Superior temporal gyrus (tissue), 1 donor: Measurements from ENCODE around the gene WASL.
"Not testable (repeated sequence)": the region's sequence is repeated elsewhere in the genome, so short reads cannot be mapped to it uniquely, and the experiment has no call there.

Experiments
- DNase-seq: peaks from one replicate; pipeline ENCODE4 v3.0.0-alpha.2; 2016; ENCODE audit errors: extremely low spot score

WASL gene

GRCh38 chr7:123769371-123769770, 20.6 kb upstream of the WASL start:
- no peak for DNase-seq

DNA sequence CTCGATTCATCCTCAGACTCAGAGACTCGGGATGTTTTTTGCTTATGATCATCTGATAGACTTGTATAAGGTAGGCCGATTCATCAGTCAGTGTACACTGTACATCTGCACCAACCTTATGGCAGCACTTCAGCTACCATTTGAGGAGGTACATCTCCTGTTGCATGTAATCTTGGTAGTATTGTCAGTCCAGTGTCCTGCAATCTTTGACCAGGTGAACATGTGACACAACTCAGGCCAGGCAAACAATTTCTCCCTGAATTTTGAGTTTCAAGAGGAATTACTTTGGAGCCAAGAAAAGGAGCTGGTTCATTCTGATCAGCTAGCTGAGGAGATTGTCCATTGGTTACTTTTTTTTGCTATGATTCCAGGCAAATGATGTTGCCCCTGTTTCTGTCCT, 19.7 kb upstream of the WASL start:
- DNase-seq, result no peak

- DNase-seq, result no peak
Observed at GRCh38 chr7:123763191-123763661, 14.4 kb upstream of the WASL start.

- DNase-seq, result no peak
Observed at GRCh38 chr7:123761729-123762128, 12.9 kb upstream of the WASL start.

- DNase-seq, result no peak
Observed at GRCh38 chr7:123757095-123757494, 8.3 kb upstream of the WASL start.

- no peak for DNase-seq
Observed at GRCh38 chr7:123755338-123755737, 6.5 kb upstream of the WASL start.

GRCh38 chr7:123754271-123754871, 5.6 kb upstream of the WASL start:
- DNase-seq, result no peak

DNA sequence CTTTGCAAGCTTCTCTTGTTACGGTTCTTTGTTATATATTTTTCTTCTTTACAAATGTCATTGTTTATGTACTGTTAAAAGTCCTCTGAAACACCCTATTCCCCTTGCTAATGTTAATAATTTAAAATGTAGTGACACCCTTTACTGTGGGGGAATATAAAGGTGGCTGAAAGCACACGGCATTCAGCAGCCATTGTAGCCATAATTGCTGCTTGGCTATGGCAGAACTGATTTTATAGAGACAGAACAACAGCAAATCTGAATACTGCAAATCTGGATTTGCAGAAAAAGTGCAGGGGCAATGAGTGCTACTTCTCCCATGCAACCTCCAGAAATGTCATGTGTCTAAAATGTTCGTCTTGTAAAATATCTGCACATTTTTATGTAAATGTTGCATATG, 3.7 kb upstream of the WASL start:
- DNase-seq, result peak; percentile 46

DNA sequence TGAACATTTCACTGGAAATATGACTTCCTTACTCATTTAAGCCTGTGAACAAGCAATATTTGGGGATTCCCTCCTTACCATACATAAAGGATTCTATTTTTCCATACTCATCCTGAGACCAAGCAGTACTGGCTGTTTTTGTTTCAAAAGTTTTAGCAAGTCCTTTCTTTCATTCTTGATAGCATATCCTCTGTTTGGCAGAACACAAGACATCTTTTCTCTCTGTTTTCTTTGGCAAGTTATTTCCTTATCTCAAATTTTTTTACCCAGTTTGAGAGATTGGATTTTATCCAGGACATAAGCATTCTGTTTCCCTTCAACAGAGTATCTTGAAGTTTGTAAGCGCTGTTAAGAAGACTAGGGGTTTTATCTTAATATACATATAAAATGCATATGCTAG, 3.0 kb upstream of the WASL start:
- DNase-seq, result no peak

- no peak for DNase-seq
Observed at GRCh38 chr7:123750389-123751230, 1.8 kb upstream of the WASL start.

- DNase-seq, result no peak
Observed at GRCh38 chr7:123749537-123749857, 694 bp upstream of the WASL start.

DNA sequence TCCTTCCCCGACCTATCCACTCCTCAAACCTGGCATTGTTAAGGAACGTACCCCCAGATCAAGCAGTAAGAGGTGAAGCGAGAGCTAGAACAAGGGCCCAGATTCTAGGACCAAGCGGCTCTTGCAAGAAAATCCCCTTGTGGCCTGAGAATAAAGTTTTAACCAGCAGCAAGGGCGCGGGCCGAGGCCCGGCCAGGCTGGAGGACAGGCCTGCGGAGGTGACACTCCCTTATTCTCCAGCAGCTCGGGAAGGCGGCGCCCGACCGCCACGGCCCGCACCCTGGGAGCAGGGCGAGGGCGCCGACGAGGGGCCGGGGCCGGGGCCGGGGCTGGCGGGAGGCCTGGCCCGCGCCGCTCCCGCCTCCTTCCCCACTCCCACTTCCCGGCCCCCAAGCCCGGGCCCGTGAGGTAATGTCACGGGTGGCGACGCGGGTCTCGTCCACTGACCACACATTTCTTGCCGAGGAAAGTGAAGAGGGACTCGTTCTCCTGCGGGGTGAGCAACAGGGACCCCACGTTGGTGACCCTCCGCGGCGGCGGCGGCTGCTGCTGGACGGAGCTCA, 551 bp downstream of the WASL start:
- DNase-seq, result no peak

DNA sequence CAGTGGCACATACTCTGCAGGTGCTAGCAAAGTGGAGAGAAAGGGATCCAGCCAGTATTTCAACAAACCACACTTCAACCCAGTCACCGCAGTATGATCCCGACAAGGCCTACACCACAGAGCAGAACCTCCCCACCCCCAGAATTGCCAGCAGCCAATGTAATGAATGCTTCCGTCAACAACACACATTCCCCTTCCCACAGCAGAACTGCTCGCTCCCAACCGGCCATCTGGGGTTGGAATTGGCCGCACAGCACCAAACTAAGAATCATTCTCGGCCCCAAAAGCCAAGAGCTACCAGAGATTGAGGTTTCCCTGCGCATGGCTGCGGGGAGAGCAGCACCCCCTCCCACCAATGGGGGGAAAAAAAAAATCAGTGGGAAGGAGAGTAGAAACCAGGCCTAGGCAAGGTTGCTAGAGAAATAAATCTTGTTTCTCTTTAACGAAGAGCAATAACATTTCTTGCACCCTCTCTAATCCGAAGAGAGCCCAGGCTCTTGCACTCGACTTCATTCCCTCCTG, 1.1 kb downstream of the WASL start:
- no peak for DNase-seq

GRCh38 chr7:123746931-123747488, 1.8 kb downstream of the WASL start:
- DNase-seq, result no peak

GRCh38 chr7:123746055-123746454, 2.7 kb downstream of the WASL start:
- no peak for DNase-seq

DNA sequence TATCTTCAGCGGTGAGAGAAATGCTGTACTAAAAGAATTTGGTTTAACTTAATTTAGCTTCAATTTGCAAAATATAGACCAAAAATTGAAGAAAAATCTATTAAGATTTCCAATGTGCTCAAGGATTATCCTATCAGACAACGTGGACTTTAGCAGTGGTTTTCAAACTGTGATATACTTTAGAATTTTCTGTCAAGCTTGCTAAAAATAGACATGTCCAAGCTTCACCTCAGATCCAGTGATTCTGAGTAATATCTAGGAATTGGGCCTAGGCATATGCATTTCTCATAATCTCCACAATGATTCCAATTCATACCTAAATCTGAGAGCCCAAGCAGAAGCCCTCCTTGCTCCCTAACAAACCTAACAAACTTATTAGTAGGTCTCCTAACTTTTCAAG, 3.4 kb downstream of the WASL start:
- DNase-seq, result no peak

DNA sequence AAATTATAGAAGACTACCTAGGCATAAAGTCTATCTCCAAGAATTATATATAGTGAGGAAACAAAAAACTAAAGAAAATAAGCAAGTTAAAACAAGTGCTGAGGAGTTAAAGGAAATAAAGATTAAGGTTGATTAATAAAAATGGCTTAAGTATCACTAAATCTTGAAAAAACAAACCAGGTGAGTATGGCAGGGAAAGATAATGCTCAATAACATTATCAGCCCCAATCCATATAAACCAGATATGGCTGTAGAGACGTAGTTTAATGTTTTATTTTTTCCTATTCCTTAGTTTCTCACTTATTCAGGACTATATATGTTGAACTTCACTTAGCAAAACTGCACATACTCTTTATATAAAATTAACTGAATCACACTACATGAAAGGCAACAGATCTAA, 4.4 kb downstream of the WASL start:
- DNase-seq, result no peak

DNA sequence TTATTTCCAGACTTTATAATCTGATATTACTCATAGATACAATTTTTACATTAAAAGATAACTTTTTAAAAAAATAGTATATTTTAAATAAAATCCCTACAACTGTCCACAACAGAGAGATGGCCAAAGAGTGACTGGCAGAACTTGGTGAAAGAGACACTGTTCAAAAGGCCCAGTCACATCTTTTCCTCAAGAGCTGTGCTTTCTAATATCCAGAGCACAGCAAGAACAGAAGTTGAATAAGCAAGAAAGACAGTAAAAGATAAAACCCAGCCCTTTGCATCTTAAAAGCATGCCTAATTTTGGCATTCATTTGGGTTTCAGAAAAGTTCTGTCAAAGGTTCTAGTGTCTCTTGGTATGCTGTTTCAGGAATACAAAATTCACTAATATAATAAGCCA, 6.9 kb downstream of the WASL start:
- no peak for DNase-seq

DNA sequence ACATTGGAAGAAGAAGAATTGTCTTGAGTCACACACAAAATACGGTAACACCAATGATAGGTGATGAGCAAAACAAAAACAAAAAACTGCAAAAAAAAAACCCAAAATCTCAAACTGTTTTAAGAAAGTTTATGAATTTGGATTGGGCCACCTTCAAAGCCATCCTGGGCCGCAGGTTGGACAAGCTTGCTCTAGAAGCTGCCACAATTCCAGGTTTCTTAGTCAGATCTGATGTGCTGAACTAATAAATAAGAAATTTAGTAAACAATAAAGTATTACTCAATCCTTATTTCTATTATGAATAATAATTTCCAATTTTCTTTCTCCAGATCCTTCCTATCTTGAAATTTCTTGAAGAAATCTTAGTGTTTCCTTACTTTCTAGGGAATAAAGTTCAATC, 10.0 kb downstream of the WASL start:
- DNase-seq, result no peak

DNA sequence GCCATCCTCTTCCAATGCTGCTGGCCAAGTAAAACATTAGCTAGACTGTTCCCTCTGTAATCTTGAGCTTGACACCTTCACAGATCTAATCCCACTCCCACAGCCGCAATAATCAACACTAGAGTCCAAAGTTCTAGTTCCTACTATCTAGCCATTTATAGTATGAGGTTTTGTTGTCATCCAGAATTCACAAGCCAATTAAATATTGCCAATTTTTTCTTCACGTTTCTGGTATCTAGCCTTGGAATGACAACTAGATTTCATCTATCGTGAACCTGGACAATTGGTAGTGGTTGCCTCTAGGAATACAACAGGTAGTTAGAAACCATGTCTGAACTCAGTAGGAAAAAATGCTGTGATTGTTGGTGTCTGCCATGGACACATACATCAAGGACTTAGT, 10.4 kb downstream of the WASL start:
- no peak for DNase-seq

GRCh38 chr7:123737168-123737674, 11.6 kb downstream of the WASL start:
- DNase-seq, result not testable (repeated sequence)

DNA sequence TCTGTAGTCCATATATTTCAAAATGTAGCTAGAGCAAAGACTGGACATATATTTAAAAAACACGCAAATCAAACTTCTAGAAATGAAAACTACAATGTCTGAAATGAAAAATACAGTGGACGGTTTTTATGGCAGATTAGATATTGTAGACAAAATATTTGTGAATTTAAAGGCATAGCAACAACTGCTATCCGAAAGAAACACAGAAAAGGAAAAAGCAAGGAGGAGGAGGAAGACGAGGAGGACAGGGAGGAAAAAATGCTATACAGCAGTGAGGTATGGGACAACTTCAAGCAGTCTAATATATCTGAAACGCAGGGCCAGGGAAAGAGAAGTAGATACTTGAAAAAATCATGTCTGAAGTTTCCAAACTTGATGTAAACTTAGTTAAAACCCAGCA, 13.3 kb downstream of the WASL start:
- no peak for DNase-seq

DNA sequence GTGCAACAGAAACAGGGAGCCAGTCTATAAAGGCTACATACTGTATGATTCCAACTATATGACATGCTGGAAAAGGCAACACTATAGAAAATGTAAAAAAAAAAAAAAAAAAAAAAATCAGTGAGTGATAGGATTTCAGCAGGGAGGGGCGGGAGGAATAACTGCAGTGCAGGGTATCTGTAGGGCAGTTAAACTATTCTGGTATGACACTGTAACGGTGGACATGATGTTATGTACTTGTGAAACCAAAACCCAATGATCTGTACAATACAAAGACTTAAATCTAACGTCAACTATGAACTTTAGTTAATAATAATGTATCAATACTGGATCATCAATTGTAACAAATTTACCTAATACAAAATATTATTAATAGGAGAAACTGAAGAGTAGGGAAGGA, 14.3 kb downstream of the WASL start:
- no peak for DNase-seq
